Peyer's patch (tissue), 4 donors: ENCODE data around the gene ASCC1.

Source experiments
- CTCF ChIP-seq, 6 experiments: fragments of 450-650 bp in 4 of 6; fragments of 200-600 bp in 2 of 6; sonication (generic) in 1 of 6; IDR thresholded peaks; one replicate each; pipeline ENCODE4 v1.5.1; 2017 to 2019; ENCODE audit warnings: antibody characterized with exemption in 6 of 6, mild to moderate bottlenecking in 3 of 6, moderate library complexity in 1 of 6
- POLR2A ChIP-seq, 2 donors: fragments of 450-650 bp; IDR thresholded peaks; one replicate each; pipeline ENCODE4 v1.5.1; 2017; ENCODE audit warnings: antibody characterized with exemption in 2 of 2, mild to moderate bottlenecking in 2 of 2, moderate library complexity in 2 of 2

GRCh38 chr10:72206511-72207229 is 9.4 kb downstream of the ASCC1 start:
- TF ChIP-seq CTCF (IDR thresholded peaks at IDR 0.05) (no peak), POLR2A (IDR thresholded peaks at IDR 0.05) (no peak)
